GM12865 (cell line): Measurements from ENCODE around the gene ARHGEF33.

Experiments used
- DNase-seq: peaks from one replicate; pipeline ENCODE4 v3.0.0; 2010; ENCODE audit warnings: low read depth
- H3K4me3 ChIP-seq: 2 replicates; pipeline ENCODE4 v1.5.1; 2011; ENCODE audit warnings: mild to moderate bottlenecking, low read depth, low read length, control low read depth
- TF ChIP-seq, protein P1 (sequence below): IDR thresholded peaks from 2 replicates; pipeline ENCODE4 v1.5.1; 2011; ENCODE audit warnings: low read length, control low read depth, low read depth, inconsistent platforms; ENCODE audit not compliant: insufficient read depth; ENCODE audit errors: missing control alignments

Gene ARHGEF33

DNA sequence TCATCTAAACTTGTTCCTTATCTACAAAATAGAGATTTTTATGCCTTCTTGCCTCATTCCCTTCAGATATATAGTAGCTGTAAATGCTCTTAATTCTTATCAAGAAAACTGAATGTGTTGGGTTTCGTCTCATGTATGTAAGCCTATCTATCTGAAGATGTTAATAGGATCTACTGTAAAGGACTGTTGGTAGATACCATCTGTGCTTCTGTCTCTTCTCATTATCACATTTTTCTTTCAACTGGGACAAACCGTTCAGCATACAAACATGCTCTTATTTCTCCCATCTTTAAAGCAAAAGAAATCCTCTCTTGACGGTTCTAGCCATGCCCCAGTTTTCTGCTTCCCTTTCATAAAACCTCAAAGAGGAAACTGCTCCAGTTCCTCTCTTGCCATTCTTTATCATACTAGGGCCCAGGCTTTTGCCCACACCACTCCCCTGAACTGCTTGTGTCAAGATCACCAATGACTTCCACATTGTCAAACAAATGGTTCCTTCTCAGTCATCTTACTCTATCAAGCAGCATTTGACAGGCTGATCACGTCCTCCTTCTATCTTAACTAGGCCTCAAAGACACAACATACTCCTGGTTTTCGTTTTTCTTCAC, 88.7 kb downstream of the ARHGEF33 start:
- H3K4me3 ChIP-seq, result no peak overlapping the region
- TF ChIP-seq, protein P1, sequence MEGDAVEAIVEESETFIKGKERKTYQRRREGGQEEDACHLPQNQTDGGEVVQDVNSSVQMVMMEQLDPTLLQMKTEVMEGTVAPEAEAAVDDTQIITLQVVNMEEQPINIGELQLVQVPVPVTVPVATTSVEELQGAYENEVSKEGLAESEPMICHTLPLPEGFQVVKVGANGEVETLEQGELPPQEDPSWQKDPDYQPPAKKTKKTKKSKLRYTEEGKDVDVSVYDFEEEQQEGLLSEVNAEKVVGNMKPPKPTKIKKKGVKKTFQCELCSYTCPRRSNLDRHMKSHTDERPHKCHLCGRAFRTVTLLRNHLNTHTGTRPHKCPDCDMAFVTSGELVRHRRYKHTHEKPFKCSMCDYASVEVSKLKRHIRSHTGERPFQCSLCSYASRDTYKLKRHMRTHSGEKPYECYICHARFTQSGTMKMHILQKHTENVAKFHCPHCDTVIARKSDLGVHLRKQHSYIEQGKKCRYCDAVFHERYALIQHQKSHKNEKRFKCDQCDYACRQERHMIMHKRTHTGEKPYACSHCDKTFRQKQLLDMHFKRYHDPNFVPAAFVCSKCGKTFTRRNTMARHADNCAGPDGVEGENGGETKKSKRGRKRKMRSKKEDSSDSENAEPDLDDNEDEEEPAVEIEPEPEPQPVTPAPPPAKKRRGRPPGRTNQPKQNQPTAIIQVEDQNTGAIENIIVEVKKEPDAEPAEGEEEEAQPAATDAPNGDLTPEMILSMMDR, result no peak
- no peak for DNase-seq

DNA sequence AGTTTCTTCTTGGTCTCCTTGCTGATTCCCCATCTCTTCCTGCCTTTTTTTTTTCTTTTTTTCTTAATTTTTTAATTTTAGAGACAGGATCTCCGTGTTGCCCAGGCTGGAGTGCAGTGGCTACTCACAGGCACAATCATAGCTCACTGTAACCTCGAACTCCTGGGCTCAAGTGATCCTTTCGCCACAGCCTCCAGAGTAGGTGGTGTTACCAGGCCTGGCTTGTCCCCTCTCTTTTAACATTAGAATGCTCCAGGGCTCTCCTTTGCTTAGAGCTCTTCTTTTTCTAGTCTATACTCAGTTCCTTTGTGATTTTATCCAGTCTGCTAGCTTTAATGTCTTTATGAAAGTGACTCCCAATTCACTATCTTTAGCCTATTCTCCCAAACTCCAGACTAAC, 89.2 kb downstream of the ARHGEF33 start:
- TF ChIP-seq, protein P1, result no peak
- no peak for DNase-seq

GRCh38 chr2:38981003-38981669, 91.5 kb downstream of the ARHGEF33 start:
- TF ChIP-seq, protein P1, result no peak
- no peak for DNase-seq
- no peak overlapping the region for H3K4me3 ChIP-seq

More for the DNA sequence above, 89.2 kb downstream of the ARHGEF33 start:
- H3K4me3 ChIP-seq, result no peak overlapping the region

- DNase-seq, result no peak
- H3K4me3 ChIP-seq, result no peak overlapping the region
- TF ChIP-seq, protein P1, result no peak
Measured at GRCh38 chr2:38981670-38982357, 92.1 kb downstream of the ARHGEF33 start.

DNA sequence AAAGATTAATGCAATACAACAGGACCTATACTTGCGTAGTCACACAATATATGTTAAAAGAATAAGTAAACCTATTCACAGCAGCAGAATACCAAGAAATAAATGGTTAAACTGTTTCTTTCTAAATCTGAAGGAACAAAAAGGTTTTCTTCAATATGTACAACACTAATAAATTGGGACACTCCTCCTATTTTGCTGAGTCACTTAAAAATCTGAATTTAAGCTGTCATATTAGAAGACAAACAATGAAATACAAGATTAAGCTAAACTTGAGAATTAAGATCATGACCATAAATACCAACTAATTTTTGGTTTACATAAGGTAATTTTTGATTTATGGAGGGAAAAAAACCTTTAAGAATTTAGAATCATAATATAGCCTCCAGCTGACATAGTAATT, 92.8 kb downstream of the ARHGEF33 start:
- H3K4me3 ChIP-seq, result no peak overlapping the region
- TF ChIP-seq, protein P1, result no peak
- DNase-seq, result no peak

DNA sequence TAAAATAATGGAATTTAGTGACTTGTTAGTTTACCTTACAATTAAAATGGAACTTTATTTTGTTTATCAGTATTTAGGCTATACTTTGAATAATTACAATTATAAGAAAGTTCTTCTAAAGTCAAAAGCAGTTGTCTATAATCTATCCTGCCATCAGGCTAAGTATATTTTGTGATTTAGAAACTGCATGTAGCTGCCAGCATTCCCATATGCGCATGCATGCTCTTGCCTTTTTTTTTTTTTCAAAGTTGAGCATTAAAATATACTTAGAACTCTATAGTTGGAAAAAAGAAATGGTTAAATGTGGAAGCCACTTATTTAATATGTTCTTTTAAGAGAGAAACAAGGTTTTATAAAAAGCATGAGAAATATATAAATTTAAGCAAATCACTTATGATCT, 99.0 kb downstream of the ARHGEF33 start:
- H3K4me3 ChIP-seq, result no peak overlapping the region
- no peak for DNase-seq
- TF ChIP-seq, protein P1, result no peak
